Uterus (tissue), 2 donors: ENCODE data around the gene DDR2.

Experiments
- CTCF ChIP-seq, 4 experiments: fragments of 200-600 bp in 2 of 4; fragments of 450-650 bp in 2 of 4; sonication (generic) in 2 of 4; IDR thresholded peaks; one replicate each; pipeline ENCODE4 v1.5.1; 2016 to 2019; ENCODE audit warnings: antibody characterized with exemption in 4 of 4, mild to moderate bottlenecking in 2 of 4, moderate library complexity in 1 of 4
- POLR2A ChIP-seq, 2 donors: fragments of 450-650 bp; IDR thresholded peaks; one replicate each; pipeline ENCODE4 v1.6.1; 2016; ENCODE audit warnings: antibody characterized with exemption in 2 of 2, mild to moderate bottlenecking in 1 of 2, moderate library complexity in 1 of 2

- no peak for TF ChIP-seq CTCF (IDR thresholded peaks at IDR 0.05)
- no peak for TF ChIP-seq POLR2A (IDR thresholded peaks at IDR 0.05)
These were observed 56.3 kb downstream of the DDR2 start for GRCh38 chr1:162688521-162688920.
